HepG2 (cell line): Measurements from ENCODE around the gene PPP2R5C. TPM values are rescaled to one million over a fixed set of nuclear protein-coding genes. Genes with fewer than 3 reads are reported as not detected.

ENCODE experiments used
- ARID4A ChIP-seq: sonication (generic); formaldehyde crosslinking; IDR thresholded peaks from 2 replicates; pipeline ENCODE4 v1.5.0; 2020; ENCODE audit warnings: mild to moderate bottlenecking, missing genetic modification reagents, borderline replicate concordance
- ASH2L ChIP-seq: fragments of 300-600, 200-600 bp; sonication (generic); IDR thresholded peaks from 2 replicates; pipeline ENCODE4 v1.7.0; 2017; ENCODE audit warnings: low read depth, mild to moderate bottlenecking, moderate library complexity, mixed read lengths, low read length; ENCODE audit not compliant: insufficient read length
- ATF7 ChIP-seq, 2 experiments: fragments of 450-650 bp in 1 of 2; sonication (generic) in 1 of 2; formaldehyde crosslinking in 1 of 2; IDR thresholded peaks; 2 replicates each; pipeline versions ENCODE4 v1.4.0 to v1.6.1; 2016 to 2020; ENCODE audit warnings: antibody characterized with exemption in 1 of 2, mild to moderate bottlenecking in 1 of 2, missing genetic modification reagents in 1 of 2
- FOXO1 ChIP-seq: sonication (generic); formaldehyde crosslinking; IDR thresholded peaks from 2 replicates; pipeline ENCODE4 v1.4.0; 2020; ENCODE audit warnings: missing genetic modification reagents
- HES4 ChIP-seq: sonication (generic); formaldehyde crosslinking; IDR thresholded peaks from 2 replicates; pipeline ENCODE4 v1.9.0; 2021; ENCODE audit warnings: mild to moderate bottlenecking, missing genetic modification reagents, borderline replicate concordance
- HNRNPLL ChIP-seq: fragments of 200-400 bp; formaldehyde crosslinking; IDR thresholded peaks from 2 replicates; pipeline ENCODE4 v1.6.1; 2017; ENCODE audit warnings: mild to moderate bottlenecking, low read depth, low read length; ENCODE audit not compliant: poor library complexity, severe bottlenecking
- KDM1A ChIP-seq: IDR thresholded peaks from 2 replicates; pipeline ENCODE4 v1.6.1; 2016; ENCODE audit warnings: missing compliant biosample characterization
- KLF16 ChIP-seq, 2 experiments: sonication (generic) in 1 of 2; formaldehyde crosslinking in 1 of 2; IDR thresholded peaks; 2 replicates each; pipeline versions ENCODE4 v1.6.1 to v1.8.0; 2016 to 2023; ENCODE audit warnings: missing genetic modification reagents in 2 of 2, missing compliant biosample characterization in 1 of 2
- TSC22D2 ChIP-seq: sonication (generic); formaldehyde crosslinking; IDR thresholded peaks from 2 replicates; pipeline ENCODE4 v1.5.1; 2020; ENCODE audit warnings: missing genetic modification reagents, mild to moderate bottlenecking, borderline replicate concordance
- ZBTB44 ChIP-seq: sonication (generic); formaldehyde crosslinking; IDR thresholded peaks from 2 replicates; pipeline ENCODE4 v1.4.0; 2020; ENCODE audit warnings: missing genetic modification reagents
- ZFP36L1 ChIP-seq: sonication (generic); formaldehyde crosslinking; IDR thresholded peaks from 2 replicates; pipeline ENCODE4 v1.8.0; 2022; ENCODE audit warnings: mild to moderate bottlenecking, missing genetic modification reagents, moderate library complexity
- ZNF101 ChIP-seq: sonication (generic); formaldehyde crosslinking; IDR thresholded peaks from 2 replicates; pipeline ENCODE4 v1.4.0; 2020; ENCODE audit warnings: mild to moderate bottlenecking, low read depth, missing genetic modification reagents, borderline replicate concordance
- ZNF547 ChIP-seq: sonication (generic); formaldehyde crosslinking; IDR thresholded peaks from 2 replicates; pipeline ENCODE4 v1.5.1; 2020; ENCODE audit warnings: mild to moderate bottlenecking, missing genetic modification reagents
- ZNF687 ChIP-seq: sonication (generic); formaldehyde crosslinking; IDR thresholded peaks from 2 replicates; pipeline ENCODE4 v1.5.1; 2020; ENCODE audit warnings: mild to moderate bottlenecking, missing genetic modification reagents, moderate library complexity
- polyA plus RNA-seq, 8 experiments: library from polyadenylated mRNA; depleted of rRNA in 3 of 8; stranded (reverse) in 7 of 8; unstranded in 1 of 8; fragments of >200 nt; fragmentation: Illumina TruSeq in 4 of 8; extraction: Trizol in 4 of 8; gene quantifications; 2 replicates each; pipeline versions ENCODE4 v1.2.1 to v1.2.3, GENCODE V29; 2011 to 2016; ENCODE audit warnings: low read depth in 4 of 8, missing spikeins in 1 of 8, mixed read lengths in 1 of 8; ENCODE audit not compliant: insufficient read depth in 1 of 8
- total RNA-seq, 5 experiments: library from RNA; depleted of rRNA; stranded (reverse); fragments of >200 nt; fragmentation: Illumina TruSeq; extraction: Trizol; gene quantifications; 2 replicates each; pipeline ENCODE4 v1.2.3, GENCODE V29; 2016; ENCODE audit warnings: low read depth in 1 of 5
- TF ChIP-seq, protein P1 (sequence below): sonication (generic); formaldehyde crosslinking; IDR thresholded peaks from 2 replicates; pipeline ENCODE4 v1.8.0; 2022; ENCODE audit warnings: missing genetic modification reagents, mild to moderate bottlenecking, inconsistent platforms, borderline replicate concordance

PPP2R5C gene
- total and polyA plus RNA-seq, 2 of the 13 experiments (the other 11 are each of a cell fraction or from before 2014, with no cell fraction given) = 74.3 to 78.5 TPM

- TF ChIP-seq, protein P1, sequence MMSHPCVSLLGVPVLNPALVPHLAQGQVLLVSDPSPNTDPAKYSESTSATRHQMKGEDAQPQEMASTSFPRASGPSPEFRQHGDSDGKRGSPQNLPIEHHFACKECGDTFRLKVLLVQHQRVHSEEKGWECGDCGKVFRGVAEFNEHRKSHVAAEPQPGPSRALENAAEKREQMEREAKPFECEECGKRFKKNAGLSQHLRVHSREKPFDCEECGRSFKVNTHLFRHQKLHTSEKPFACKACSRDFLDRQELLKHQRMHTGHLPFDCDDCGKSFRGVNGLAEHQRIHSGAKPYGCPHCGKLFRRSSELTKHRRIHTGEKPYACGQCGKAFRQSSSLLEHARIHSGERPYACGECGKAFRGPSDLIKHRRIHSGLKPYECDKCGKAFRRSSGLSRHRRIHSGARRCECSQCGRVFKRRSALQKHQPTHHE = peak; percentile 81; the same call in 1 of the 2 replicates
- TF ChIP-seq HNRNPLL = peak; percentile 82
- TF ChIP-seq ZNF687 (CRISPR knock-in tag) = peak; percentile 64
- peak; percentile 67; the same call in 1 of the 2 replicates for TF ChIP-seq TSC22D2
- TF ChIP-seq ASH2L = peak; percentile 75
- TF ChIP-seq ARID4A = peak; percentile 85
- 0 out of 2 replicates have a peak, but pooled peaks have one; percentile 48 for TF ChIP-seq ZFP36L1 (CRISPR knock-in tag)
- peak; percentile 87 for TF ChIP-seq ZNF547 (CRISPR knock-in tag)
- TF ChIP-seq KDM1A (CRISPR knock-in tag) = no peak
- no peak for TF ChIP-seq ATF7 (IDR thresholded peaks at IDR 0.05)
- TF ChIP-seq ATF7 (CRISPR knock-in tag; IDR thresholded peaks at IDR 0.05) = no peak
- TF ChIP-seq KLF16 (CRISPR knock-in tag; IDR thresholded peaks at IDR 0.05) = peak in 1 of 2 experiments; percentile 89; a peak in 1 of 4 replicates
- TF ChIP-seq HES4 (CRISPR knock-in tag) = peak; percentile 61; the same call in 1 of the 2 replicates
- TF ChIP-seq ZBTB44 (CRISPR knock-in tag) = no peak
- no peak for TF ChIP-seq ZNF101 (CRISPR knock-in tag)
- no peak; the same call in 1 of the 2 replicates for TF ChIP-seq FOXO1 (CRISPR knock-in tag)
Observed at GRCh38 chr14:101964297-101965180, 203.0 kb downstream of the PPP2R5C start, which contains the start of gene DYNC1H1 (continued).
